ENCODE measurements around the gene HOXB5.

HOXB5 gene

DNA sequence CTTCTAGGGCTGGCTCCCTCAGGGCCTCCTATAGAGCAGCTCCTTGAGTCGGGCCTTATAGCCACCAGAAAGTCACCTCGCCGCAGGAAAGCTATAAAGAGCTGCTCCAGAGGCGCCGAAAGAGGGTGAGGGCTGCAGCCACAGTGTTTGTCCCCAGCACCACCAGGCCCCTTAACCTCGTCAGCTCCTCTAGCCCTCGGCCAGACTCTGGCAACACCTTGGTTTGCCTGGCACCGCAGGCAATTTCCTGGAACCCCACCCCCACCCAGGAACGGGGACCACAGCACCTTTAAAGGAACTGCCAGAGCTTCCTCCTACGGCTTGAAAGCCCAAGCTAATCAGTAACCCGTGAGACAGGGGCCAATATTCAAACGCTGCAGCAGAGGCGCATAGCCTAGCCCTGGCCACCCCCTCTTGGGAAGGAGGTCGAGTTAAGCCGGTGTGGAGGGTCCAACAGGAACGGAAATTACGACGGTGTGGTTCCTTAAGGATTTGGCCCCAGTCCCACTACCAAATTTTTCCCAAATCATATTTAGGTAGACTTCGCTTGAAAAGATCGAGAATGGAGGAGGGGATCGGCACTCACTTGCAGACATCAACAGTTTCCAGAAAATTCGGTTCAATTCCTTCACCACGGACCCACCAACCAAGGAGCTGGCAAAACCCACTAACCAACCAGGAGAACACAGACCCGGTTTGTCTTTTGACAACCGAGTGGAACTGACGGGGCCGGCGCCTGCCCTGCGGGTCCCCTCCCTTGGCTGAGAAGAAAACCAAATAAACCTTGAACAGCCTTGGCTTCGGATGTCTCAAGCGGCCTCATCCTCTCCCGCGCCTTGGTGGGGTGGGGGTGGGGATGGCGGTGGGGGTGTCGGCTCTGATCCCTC is 8.2 kb upstream of the HOXB5 start:
- no peak for DNase-seq

DNA sequence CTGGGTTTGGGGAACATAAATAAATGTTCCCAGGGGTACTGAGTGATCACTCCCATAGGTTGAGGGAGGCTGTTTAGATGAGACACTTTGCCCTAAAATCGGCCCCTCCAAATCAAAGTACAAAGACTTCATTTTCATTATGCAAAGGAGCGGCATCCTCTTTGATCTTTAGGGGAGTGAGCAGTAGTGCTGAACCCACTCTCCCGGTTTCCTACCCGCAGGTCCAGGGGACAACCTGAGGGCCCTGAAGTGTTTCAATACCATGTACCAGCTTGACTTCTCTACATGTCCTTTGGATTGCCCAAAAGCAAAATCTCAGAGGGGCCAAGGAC is 7.6 kb upstream of the HOXB5 start:
- no peak for DNase-seq

DNA sequence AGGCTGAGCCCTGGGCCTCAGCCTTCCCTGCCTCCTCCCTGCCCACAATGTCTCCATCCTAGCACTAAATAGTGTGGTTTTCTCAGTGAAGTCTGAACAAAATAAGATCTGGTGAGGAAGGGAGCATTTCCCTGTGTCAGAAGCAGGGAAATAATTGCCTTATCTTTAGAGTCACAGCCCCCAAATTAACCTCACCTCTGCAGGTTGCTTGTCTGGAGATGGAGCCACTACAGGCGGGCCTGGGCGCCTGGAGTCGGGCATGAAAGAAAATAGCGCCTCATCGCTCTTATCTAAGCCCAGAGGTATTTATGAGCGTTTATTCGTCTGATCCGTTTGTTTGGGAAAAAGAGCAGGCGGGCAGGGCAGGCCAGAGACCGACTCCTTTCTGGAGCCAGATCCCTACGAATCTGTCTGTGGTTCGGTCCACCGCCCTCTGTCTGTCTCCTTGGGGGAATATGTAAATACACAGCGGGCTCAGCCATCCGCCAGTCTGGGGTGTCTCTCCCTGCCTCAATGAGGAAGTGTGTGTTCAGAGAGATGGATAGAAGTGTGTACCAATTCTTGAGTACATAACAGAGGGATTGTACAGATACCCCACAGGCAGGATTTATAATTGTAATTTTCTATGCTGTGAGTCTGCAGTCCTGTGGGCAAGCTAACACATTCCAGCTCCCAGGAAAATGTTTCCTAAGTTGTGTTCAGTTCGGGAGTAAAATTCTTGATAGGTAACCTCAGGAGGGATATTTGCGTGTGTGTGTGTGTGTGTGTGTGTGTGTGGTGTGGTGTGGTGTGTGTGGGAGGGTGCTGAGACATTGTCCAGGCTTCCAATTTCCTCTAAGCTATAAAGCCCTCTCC is 6.9 kb upstream of the HOXB5 start:
- DNase-seq, result no peak

DNA sequence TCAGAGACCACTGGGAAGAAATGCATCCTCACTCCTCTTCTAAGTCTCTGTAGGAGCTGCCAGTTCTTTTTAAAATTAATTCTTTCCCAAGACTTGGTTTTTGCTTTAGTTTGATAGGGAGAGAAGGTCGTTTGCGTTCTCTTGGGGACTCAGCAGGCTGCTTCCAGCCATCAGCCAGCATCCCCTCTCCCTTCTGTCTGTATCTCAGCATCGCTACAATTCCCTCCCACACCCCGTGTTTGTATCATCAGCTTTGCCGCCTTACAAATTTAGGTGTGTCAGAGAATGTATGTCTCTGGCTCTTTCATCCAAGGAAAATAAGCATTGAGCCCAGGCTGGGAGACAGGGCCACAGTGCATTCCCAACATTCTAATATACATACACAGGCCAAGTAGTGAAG is 5.8 kb upstream of the HOXB5 start:
- no peak for DNase-seq

DNA sequence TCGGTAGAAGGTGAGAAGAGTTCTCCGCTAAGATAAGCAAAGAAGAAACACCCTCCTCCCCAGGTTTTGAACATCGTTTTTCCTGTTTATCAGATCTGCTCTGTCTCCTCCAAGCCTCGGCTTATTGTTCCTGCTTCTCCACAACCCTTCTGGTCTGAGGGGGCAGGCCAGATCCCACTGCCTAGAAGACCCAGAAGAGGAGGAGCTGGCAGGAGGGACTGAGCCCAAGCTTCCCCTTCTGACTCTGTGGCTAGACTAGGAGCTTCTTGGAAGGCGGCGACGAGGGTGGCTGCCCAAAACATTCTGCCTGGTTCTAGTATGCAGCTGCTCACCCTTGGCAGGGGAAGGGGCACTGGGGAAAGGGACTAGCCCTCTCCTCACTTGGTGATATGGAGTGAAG is 5.2 kb upstream of the HOXB5 start:
- DNase-seq, result no peak

DNA sequence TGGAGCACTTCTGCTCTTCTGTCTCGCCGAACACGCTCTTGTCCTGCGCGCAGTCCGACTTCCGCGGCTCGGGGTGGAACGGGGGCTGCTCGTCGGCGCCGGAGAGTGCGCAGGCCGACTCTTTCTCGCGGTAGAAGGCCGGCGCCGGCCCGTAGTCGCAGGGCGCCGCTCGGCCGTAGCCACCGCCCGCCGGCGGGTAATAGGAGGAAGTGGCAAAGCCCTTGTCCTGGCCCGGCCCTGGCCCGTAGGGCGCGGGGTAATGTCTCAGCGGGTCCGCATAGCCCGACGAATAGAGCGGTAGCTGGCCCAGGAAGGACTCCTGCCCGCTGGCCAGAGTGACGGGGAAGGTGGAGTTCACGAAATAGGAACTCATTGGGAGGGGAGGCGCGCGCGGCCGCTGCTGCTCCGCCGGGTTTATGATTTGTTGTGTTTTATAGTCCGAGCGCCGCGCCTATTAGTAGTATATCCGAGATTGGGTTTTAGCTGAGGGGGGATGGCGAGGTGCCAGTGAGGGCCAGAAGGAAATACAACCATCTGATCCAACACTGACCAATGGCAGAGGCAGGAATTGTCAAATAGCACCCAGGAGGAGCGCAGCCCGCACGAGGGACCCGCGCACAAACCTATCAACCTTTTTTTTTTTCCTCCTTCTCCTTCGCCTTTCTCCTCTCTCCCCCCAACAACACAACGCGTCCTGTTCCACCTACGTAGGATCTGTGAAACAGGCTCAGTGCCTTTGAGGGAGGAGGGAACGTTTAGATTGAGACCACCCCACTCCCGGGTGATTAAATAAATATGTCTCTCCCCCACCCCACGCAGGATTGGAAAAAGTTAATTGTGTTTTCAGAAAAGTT is 4.4 kb upstream of the HOXB5 start:
- DNase-seq, result no peak

DNA sequence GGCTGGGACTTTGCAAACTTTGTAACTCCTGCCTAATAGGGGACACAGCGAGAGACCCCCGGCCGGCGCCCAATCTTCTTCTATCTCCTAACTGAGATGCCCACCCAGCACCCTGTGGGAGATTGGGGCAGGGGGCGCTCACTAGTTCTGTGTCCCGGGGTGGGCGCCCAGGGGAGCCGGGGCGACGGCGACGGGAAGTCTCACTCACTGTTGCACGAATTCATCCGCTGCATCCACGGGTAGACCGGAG is 3.9 kb upstream of the HOXB5 start:
- DNase-seq, result no peak

DNA sequence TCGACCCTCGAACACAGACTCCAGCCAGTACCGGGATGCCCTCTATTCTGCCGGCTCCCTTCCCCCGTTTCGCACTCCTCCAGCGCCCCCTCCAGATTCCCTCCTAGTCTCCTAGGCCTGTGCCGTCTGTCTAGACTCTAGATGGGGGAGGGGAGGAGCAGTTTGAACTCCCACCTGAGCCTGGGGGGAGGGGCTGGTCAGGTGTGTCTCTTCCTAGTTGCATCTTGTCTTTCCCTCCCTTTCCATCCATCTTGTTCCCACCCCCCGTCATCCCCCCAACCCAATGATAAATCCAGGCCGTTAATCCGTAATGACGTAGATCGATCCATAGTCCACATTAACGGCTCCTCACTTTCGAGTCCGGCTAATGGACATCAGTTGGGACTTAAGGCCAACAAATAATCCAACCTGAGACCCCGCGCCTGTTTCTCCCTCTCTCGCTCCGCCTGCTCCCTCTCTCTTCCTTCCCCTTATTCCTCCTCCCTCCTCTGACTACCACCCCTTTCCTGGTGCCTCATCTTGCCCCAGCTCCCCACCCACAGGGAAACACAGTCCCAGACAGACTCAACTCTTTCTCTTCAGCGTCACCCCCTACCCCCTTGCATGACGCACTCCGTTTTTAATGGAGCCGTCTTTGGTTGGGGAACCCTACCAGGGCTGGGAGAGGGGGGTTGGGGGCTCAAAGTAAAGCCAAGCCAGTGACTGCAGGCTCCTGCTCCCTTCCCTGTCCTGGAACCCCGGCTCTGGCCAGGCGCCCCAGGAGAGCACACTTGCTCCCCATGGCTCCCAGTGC is 3.4 kb upstream of the HOXB5 start:
- no peak for DNase-seq

DNA sequence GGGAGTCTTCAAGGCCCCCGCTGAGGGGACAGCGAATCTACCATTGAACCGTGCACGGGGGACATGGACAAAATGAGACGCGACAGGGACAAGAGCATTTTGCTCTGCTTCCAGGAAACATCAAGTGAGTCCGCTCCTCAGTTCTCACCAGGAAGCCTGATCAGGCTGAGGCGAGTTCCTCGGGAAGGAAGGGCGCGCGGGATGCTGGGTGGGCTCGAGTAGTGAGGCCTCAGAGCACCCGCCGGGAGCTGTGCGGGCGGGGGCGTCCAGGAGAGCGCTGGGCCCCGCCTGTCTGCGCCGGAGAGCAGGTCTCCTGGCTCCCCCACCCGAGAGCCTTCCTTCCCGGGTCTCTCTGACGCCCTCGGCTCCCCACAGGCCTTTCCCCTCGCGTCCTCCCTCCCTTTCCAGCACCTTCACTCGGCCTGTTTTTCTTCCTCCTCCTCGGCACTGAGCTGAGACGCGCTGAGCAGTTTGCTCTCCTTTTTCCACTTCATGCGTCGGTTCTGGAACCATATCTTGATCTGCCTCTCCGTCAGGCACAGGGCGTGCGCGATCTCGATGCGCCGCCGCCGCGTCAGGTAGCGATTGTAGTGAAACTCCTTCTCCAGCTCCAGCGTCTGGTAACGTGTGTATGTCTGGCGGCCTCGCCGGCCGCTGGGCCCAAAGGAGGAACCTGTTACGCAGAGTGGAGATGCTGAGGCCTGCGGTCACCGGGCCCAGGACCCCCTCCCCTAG is 2.6 kb upstream of the HOXB5 start:
- DNase-seq, result no peak

DNA sequence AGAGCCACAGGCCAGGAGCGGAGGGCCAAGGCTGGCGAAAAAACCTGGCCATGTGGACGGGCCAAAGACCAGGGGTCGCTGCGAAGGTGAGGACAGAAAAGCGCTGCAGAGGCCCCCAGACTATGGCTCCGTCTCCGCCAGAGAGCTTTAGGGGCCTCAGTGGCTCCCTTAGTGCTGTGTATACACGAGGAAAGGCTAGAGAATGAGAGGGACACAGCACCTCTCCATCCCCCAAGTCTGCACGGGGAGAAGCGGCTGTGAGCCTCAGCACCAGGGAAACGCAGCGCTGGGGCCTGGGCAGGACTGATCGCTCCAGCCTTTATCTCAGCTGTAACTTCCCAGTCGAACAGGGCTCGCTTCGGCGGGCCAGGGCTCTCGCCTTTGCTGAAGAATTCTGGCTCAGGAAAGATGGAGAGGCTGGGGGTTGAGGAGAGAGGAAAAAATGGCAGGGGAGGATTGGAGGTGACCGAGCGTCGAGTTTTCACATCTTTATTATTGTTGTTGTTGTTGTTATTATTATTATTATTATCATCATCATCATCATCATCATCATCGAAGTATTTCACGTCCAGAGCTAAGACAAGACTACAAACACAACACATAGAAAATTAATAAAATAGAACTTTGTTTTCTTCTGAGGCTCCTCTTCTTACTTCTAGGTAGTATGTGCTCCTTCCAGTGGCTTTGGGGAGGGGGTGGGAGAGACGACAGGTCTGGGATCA is 1.9 kb upstream of the HOXB5 start:
- no peak for DNase-seq

DNA sequence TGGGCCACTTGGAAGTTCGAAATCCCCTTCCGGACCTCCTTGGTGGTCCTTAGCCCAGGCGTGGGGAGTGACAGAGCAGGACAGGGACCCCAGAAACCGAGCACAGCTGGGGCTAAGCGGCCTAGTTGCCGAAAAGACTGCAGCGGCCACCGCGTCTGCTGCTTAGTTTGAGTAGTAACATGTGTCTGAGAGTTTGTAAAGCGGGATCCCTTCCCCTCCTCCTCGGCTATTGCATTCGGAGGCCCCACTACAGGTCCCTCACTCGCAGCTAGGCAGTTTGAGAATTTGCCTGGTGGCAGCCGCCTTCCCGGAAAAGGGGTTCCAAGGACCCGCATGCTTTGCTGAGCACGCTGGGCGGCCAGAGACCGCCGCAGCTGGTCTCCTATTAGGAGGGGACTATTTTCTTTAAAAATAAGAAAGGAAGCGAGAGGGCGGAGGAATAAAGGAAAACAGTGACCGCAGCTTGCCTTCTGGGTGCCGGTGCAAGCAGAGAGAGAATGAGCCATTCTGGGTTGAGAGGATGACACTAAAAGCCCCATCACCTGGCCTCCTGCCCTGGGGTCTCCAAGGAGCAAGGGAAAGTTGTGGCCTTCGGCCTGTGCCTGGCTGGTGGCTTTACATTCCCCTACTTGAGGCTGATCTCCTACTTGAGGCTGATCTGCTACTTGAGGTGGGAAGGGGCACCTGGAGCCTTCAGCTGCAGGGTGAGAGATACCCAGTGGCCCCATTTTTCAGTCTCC is 1.1 kb upstream of the HOXB5 start:
- DNase-seq, result no peak

DNA sequence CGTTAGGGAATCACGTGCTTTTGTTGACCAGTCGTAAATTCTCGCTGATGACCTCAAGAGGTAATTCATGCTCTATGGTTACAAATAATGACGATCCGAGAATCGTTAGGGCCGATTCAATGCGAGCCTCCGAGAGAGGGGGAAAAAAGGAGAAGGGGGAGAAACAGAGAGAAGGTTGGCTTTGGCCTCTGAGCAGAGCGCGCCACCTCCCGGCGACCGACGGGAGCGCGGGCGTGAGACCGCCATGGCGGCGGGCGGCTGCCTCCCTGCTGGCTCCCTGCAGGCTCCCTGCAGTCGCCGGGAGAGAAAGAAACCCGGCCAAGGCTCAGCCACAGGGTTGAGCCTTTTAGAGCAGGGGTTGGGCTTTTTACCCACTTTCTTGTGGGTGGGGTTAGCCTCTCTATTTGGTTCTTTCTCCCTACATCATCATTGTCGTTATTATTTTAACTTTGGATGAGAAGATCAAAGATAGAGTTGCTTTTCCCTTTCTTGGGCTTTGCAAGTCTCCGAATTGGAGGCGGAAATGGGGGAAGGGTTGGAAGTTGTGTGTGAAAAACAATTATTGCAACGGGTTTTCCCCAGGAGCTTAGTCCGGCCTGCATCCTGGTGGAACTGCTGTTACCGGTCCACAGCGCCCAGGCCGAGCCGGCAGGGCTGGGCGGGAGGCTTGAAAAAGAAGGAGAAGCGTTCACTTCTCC is 410 bp upstream of the HOXB5 start:
- DNase-seq, result peak; percentile 87

DNA sequence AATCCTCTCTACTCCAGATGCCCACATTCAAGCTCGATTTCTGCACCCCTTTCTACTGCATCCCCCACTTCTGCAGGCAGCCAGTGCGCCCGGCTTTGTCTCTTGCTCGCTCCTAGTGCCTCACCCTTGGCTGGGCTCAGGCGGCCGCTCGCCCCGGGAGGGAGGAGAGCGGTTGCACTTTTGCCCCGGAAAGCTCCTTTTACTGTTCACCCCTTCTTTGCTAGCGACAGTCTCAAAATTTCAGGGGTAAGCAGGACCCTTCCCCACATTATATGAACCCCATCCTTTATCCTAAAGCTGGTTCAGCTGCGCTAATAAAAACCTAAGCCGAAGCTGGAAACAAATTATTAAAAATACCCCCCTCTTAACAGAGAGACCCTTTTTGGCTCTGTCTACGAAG is 1.0 kb downstream of the HOXB5 start:
- no peak for DNase-seq

DNA sequence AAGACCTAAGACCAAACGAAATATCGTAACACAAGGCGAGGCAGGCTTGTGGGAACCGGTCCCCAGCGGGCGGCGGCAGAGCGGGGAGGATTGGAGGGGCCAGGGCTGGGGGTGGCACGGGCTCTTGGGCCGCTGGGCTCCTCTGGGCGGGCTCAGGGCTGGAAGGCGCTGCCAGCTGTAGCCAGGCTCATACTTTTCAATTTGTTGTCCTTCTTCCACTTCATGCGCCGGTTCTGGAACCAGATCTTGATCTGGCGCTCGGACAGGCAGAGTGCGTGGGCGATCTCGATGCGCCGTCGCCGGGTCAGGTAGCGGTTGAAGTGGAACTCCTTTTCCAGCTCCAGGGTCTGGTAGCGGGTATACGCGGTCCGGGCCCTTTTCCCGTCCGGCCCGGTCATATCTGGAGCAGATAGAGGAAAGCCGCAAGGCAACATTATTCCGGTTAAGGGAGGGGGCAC is 1.5 kb downstream of the HOXB5 start:
- DNase-seq, result no peak

DNA sequence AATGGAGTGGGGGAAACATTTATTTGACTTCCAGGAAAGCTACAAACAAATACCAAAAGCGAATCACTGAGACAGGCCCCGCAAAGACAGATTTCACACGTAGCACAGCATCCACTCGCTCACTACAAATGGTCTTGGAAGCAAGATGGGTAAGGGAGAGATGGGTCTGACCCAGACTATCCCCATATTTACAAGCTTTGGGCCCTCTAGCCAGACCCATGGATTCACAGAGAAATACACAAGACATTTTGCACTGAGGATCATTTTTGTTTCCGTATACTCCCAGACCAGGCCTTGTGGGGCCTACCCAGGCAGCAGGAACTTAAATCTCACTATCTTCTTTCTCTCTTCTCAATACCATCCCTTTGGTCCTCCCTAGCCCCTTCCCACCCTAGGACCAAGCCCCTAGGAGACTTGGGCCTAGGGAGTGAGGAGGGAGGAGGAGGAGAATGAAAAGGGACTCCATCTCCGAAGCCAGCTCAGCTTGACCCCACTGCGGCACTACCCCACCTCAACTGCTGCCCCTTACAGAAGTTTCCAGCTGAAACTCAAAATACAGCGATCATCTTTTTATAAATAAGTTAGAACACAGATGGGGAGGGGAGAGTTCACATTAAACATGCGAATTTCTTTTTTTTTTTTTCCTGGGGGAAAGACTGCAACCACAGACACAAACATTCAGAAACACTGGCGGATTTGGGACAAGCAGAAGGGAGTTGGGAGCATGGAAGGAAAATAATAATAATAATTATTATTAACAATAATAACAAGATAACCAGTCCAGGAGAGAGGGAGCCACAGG is 2.1 kb downstream of the HOXB5 start:
- DNase-seq, result no peak

DNA sequence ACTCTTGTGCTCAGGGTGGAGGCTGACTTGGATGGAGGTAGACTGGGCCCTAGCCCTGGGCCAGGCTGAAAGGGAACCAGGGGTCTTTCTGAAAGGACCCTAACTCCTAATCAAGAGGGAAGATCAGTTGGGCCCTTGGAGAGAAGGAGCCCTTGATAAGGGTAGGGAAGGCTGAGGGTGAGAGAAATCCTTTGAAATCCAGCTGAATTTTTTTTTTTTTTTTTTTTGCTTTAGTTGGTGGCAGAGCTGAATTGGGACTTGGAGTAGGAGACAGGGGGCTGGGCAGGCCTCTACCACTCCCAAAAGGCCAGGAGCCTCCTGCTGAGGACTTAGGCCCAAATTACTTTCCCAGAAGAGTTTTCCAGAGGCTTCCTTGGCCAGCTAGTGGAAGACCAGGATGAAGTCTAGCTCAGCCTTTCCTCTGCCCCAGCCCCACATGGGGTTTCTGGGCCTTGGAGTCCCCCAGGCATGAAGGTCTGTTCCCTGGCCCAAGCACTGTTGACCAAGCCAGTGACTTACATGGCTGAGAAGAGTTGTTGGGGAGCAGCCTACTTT is 2.9 kb downstream of the HOXB5 start:
- no peak for DNase-seq

DNA sequence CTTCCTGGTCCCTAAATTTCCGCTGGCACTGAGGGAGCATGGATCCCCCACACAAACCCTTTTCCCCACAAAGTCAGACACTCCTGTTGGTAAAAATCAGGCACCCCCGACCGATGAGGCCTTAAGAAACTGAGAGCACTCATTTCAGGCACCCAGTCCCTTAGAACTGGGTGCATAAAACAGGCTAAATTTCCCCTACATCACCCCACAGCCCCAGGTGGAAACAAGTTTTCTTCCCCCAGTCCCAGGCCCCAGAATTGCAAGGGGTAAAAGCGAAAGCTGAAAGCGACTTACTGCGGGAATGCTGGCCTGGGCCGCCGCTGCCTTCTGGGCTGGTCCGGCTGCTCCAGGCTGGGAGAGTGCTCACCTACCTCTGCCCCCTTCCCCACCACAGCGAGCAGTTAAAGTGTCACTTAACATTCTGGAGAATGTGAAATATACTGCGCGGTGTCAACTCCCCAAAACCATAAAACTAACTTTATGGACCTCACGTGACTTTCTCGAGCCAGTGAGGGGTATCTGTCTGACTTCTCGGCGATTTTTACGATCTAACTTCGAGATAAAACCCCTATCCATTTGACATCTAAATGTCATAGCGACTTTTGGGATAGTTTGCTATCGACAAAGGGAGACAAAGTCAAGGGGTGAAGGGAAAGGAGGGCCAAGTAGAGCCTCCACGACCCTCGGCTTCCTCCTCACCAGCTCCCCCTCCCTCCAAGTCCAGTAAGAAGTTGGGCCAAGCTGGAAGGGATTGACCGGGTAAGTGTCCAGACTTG is 3.6 kb downstream of the HOXB5 start, which contains the start of gene HOXB3:
HOXB3 (minus strand) TSS at position 411 of the 776 bp plus-strand sequence. CDS start 37,767 bp downstream, outside the sequence.
- no peak for DNase-seq

Data from NCI-H2107 (cell line).